Adrenal gland (tissue), 12 donors: ENCODE measurements around the gene ZMAT3. TPM values are rescaled to one million over a fixed set of nuclear protein-coding genes. Genes with fewer than 3 reads are reported as not detected.

Experiments
- DNase-seq, 7 donors: peaks; one replicate each; pipeline ENCODE4 v3.0.0-alpha.2; 2019 to 2020
- H3K27ac ChIP-seq, 5 donors: fragments of 200-600 bp; sonication (generic) in 4 of 5; 1 replicate in 3 of 5; 2 replicates in 2 of 5; pipeline versions ENCODE4 v1.5.1 to v1.8.0; 2016 to 2020; ENCODE audit warnings: mild to moderate bottlenecking in 1 of 5
- H3K27me3 ChIP-seq: fragments of 200-600 bp; 2 replicates; pipeline ENCODE4 v1.8.0; 2021
- H3K36me3 ChIP-seq, 2 donors: fragments of 200-600 bp; replicated peaks in 1 of 2; 1 replicate in 1 of 2; 2 replicates in 1 of 2; pipeline versions ENCODE4 v1.5.1 to v1.8.0; 2018 to 2022
- H3K4me1 ChIP-seq, 2 donors: fragments of 200-600 bp; replicated peaks in 1 of 2; 1 replicate in 1 of 2; 2 replicates in 1 of 2; pipeline versions ENCODE4 v1.5.1 to v1.8.0; 2018 to 2021
- H3K4me3 ChIP-seq, 4 donors: fragments of 200-600 bp; sonication (generic) in 3 of 4; one replicate each; pipeline ENCODE4 v1.5.1; 2016 to 2018
- H3K9me3 ChIP-seq, 3 donors: fragments of 200-600 bp; sonication (generic) in 1 of 3; replicated peaks in 1 of 3; 1 replicate in 2 of 3; 2 replicates in 1 of 3; pipeline versions ENCODE4 v1.5.1 to v1.8.0; 2016 to 2021
- CTCF ChIP-seq, 6 experiments: fragments of 450-650 bp in 4 of 6; fragments of 200-600 bp in 2 of 6; sonication (generic) in 1 of 6; IDR thresholded peaks; 1 replicate in 5 of 6; 2 replicates in 1 of 6; pipeline versions ENCODE4 v1.5.1 to v1.8.0; 2016 to 2021; ENCODE audit warnings: antibody characterized with exemption in 6 of 6, mild to moderate bottlenecking in 2 of 6, moderate library complexity in 1 of 6
- POLR2A ChIP-seq, 2 donors: fragments of 450-650 bp; IDR thresholded peaks; one replicate each; pipeline ENCODE4 v1.6.1; 2017; ENCODE audit warnings: antibody characterized with exemption in 2 of 2, mild to moderate bottlenecking in 2 of 2, moderate library complexity in 1 of 2
- WGBS, 4 donors: extraction: QIAGEN DNeasy Blood & Tissue Kit in 2 of 4; methylation state at CpG; one replicate each; pipeline versions ENCODE4 v1.1.5 to v1.1.7; 2013 to 2017; 5-methylcytosine and 5-hydroxymethylcytosine counted together
- intact Hi-C, 2 donors: fragments of 100-400 bp; cut with DNase I; formaldehyde crosslinking; loops; one replicate each; pipeline versions ENCODE4 v1.14.1 to v1.15.0; 2022 to 2023
- polyA plus RNA-seq, 3 donors: library from polyadenylated mRNA; stranded (reverse); fragments of 200-250 nt in 2 of 3; fragments of 350-450 nt in 1 of 3; fragmentation: Illumina TruSeq in 1 of 3; extraction: RNeasy Lipid Tissue Mini Kit (QIAGEN cat#74804) in 1 of 3; gene quantifications; one replicate each; pipeline ENCODE4 v1.2.3, GENCODE V29; 2013 to 2014
- total RNA-seq, 9 donors: library from RNA; depleted of rRNA in 4 of 9; stranded (reverse); fragments of >200 nt in 4 of 9; fragments of 120-200 nt in 1 of 9; fragmentation: NEBNext Ultra II Directional in 1 of 9; extraction: Animal tissue kit (Norgen Biotek cat#: 25700) in 1 of 9; gene quantifications; one replicate each; pipeline versions ENCODE4 v1.1.0 to v1.2.4, GENCODE V29; 2013 to 2023
- donor health status: healthy with polysubstance abuse.
- donor health status: Bipolar disorder and iron deficiency.
- donor health status: DM: yes; HTN: yes; CAD: no.
- donor health status: DM: no; HTN: no; CAD: no.
- donor health status: DM: no; HTN: no; CAD: no.
- donor health status: DM: yes; HTN: yes; CAD: no.

ZMAT3 gene
- total and polyA plus RNA-seq, 12 donors = 1.8 to 30.0 (median 18.1) TPM

DNA sequence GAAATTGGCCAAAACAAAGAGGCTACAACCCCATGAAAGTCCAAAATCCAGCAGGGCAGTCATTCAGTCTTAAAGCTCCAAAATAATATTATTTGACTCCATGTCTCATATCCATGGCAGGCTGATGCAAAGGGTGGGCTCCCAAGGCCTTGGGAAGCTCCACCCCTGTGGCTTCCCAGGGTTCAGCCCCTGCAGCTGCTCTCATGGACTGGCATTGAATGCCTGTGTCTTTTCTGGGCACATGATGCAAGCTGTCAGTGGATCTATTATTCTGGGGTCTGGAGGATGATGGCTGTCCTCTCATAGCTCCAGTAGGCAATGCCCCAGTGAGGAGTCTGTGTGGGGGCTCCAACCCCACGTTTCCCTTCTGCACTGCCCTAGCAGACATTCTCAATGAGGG is 81.8 kb downstream of the ZMAT3 start:
- H3K4me1 ChIP-seq = no peaks in the 10 kb centered on the region
- intact Hi-C loops = no loop called here

DNA sequence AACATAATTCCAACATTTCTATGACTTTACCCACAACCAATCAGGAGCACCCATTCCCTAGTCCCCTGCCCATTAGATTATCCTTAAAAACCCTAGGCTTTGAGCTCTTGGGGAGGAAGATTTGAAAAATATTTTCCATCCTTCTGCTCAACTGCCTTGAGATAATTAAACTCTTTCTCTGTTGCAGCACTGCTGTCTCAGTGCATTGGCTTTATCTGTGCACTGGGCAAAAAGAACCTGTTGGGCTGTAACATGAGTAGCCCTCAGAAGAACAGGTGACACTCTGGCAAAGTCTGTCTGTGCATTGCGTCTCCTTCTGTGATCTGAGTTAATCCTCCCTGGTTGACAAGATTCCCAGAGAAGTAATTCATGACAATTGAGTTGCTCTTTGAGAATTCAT is 83.9 kb downstream of the ZMAT3 start:
- no peak for DNase-seq
- Histone ChIP-seq H3K36me3 (no peaks in the 10 kb centered on the region), H3K9me3 (peaks cover 0 to 7% (median 0%) of the 10 kb centered on the region in 3 donors), H3K4me1 (no peaks in the 10 kb centered on the region), H3K27me3 (no peaks in the 10 kb centered on the region), H3K27ac (no peak overlapping the region), H3K4me3 (no peak overlapping the region)
- intact Hi-C loops = no loop called here
- TF ChIP-seq POLR2A (IDR thresholded peaks at IDR 0.05) (no peak), CTCF (IDR thresholded peaks at IDR 0.05) (no peak)
- WGBS, 4 donors = 81 to 100% (median 96%) methylated on average over 1 of the region's 1 CpG

More for the DNA sequence above, 81.8 kb downstream of the ZMAT3 start:
- Histone ChIP-seq H3K27me3 (no peaks in the 10 kb centered on the region), H3K36me3 (no peaks in the 10 kb centered on the region), H3K4me3 (no peak overlapping the region), H3K27ac (no peak overlapping the region), H3K9me3 (peaks cover 0 to 7% (median 0%) of the 10 kb centered on the region in 3 donors)
- no peak for TF ChIP-seq CTCF (IDR thresholded peaks at IDR 0.05)
- TF ChIP-seq POLR2A (IDR thresholded peaks at IDR 0.05) = no peak
- 20 to 60% (median 41%) methylated on average over 1 of the region's 1 CpG for WGBS, 4 donors
- DNase-seq = no peak

- Histone ChIP-seq H3K4me3 (no peak overlapping the region), H3K4me1 (no peaks in the 10 kb centered on the region), H3K27ac (no peak overlapping the region), H3K27me3 (no peaks in the 10 kb centered on the region), H3K9me3 (peaks cover 0 to 7% (median 0%) of the 10 kb centered on the region in 3 donors), H3K36me3 (no peaks in the 10 kb centered on the region)
- intact Hi-C loops = no loop called here
- 31 to 45% (median 36%) methylated on average over 2 of the region's 2 CpGs for WGBS, 4 donors
- TF ChIP-seq CTCF (IDR thresholded peaks at IDR 0.05) = no peak
- no peak for TF ChIP-seq POLR2A (IDR thresholded peaks at IDR 0.05)
- no peak for DNase-seq
These were observed 85.2 kb downstream of the ZMAT3 start for GRCh38 chr3:178986456-178986855.

DNA sequence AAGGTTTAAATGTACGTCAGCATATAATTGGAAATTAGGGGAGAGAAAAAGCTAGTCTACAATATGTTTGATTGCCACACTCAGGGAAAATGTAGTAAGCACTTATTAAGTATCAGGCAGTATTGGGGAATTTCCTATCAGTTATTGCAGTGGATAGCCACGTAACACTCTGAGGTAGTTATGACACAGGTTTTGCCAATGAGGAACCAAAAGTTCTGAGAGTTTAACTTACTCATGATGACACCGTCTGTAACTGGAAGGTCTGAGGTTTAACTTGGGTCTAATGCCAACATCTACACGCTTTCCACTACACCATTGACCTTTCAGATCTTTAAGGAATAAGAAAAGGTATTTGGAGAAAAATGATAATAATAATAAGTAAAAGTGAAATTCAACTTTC is 89.5 kb downstream of the ZMAT3 start:
- WGBS, 4 donors = 74 to 85% (median 81%) methylated on average over 4 of the region's 4 CpGs
- Histone ChIP-seq H3K4me1 (no peaks in the 10 kb centered on the region), H3K27me3 (no peaks in the 10 kb centered on the region), H3K9me3 (no peaks in the 10 kb centered on the region), H3K36me3 (no peaks in the 10 kb centered on the region), H3K27ac (no peak overlapping the region), H3K4me3 (no peak overlapping the region)
- no peak for DNase-seq
- intact Hi-C loops = no loop called here
- no peak for TF ChIP-seq CTCF (IDR thresholded peaks at IDR 0.05)
- TF ChIP-seq POLR2A (IDR thresholded peaks at IDR 0.05) = no peak
